Iris pigment epithelial cell (primary cell): ENCODE measurements around the gene KDM8.

Experiments
- DNase-seq: peaks from one replicate; pipeline ENCODE4 v3.0.0-alpha.2; 2011; ENCODE audit warnings: low read depth

KDM8 gene

GRCh38 chr16:27270349-27270748 is 67.0 kb downstream of the KDM8 start:
- DNase-seq = no peak
